ENCODE measurements around the gene MT1A.

Gene MT1A

GRCh38 chr16:56637814-56638750, at the start of gene MT1A:
MT1A (plus strand) TSS chr16:56638666; CDS start chr16:56638739, 73 bp downstream.
- no peak for DNase-seq (ENCODE audit: low read depth)

- DNase-seq (ENCODE audit: low read depth), result no peak
These were observed 49.7 kb upstream of the MT1A start for GRCh38 chr16:56588781-56589140.

- DNase-seq (ENCODE audit: low read depth), result no peak
These were observed 49.1 kb upstream of the MT1A start, which contains the start of gene MT3 for GRCh38 chr16:56589141-56590039. MT3 (plus strand) TSS chr16:56589528; CDS start chr16:56589591, 63 bp downstream.

DNA sequence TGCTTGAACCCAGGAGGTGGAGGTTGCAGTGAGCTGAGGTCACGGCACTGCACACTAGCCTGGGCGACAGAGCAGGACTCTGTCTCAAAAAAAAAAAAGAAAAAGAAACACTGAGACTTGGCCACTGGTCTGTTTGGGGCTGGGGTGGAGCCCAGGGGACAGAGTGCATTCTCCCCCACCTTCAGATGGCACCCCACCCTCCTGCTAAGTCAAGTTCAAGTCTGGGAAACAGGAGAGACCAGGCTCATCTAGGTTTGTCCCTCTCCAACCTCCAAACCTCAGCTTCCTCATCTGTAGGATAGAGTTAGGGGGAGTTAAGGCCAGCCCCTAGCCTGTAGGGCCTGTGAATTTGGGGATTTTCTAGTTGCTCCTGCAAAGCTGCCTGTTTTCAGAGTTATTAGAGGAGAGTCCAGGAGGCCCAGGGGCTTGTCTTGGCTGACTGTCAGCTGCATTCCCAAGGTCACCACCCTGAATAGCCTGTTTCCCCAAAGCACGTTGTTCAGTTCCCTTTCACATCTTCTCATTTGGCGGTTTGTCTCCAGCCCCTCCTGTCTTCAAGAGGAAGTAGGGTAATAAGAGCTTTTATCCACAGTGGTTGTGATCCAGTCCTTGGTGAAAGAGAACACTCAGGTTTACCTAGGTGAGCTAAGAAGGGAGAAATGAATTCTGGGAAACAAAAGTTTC, 46.9 kb upstream of the MT1A start:
- no peak for DNase-seq (ENCODE audit: low read depth)

DNA sequence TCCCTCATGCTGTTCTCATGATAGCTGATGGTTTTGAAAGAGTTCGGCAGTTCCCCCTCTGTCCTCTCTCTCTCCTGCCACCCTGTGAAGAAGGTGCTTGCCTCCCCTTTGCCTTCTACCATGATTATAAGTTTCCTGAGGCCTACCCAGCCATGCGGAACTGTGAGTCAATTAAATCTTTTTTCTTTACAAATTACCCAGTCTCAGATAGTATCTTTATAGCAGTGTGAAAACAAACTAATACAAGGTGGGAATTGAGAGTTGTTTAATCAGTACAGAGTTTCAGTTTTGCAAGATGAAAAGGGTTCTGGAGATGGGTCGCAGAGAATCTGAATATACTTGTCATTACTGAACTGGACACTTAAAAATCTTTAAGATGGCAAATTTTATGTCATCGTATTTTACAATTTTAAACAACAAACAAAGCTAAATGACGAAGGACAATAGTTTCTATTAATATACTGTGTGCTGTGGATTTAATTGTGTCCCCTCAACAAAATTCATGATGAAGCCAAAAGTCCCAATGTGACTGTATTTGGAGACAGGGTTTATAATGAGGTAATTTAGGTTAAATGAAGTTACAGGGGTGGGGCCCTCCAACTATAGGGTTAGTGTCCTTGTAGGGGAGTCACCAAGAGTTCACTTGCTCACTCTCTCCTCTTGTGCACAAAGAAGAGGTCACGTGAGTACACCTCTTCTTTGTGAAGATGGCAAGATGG, 44.7 kb upstream of the MT1A start:
- no peak for DNase-seq (ENCODE audit: low read depth)

DNA sequence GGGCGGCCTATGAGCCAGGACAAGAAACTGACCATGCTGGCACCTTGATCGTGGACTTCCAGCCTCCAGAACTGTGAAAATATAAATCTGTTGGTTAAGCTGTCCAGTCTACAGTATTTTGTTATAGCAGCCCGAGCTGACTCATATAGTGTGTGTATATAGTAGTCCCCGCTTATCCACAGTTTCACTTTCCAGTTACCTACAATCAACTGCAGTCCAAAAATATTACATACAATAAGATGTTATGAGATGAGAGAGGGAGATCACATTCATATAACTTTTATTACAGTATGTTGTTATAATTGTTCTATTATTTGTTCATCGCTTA, 44.2 kb upstream of the MT1A start:
- DNase-seq (ENCODE audit: low read depth), result no peak

GRCh38 chr16:56600398-56600999, 38.0 kb upstream of the MT1A start:
- DNase-seq (ENCODE audit: low read depth), result no peak

GRCh38 chr16:56601325-56601724, 37.1 kb upstream of the MT1A start:
- no peak for DNase-seq (ENCODE audit: low read depth)

GRCh38 chr16:56603589-56603988, 34.9 kb upstream of the MT1A start:
- DNase-seq (ENCODE audit: low read depth), result no peak

DNA sequence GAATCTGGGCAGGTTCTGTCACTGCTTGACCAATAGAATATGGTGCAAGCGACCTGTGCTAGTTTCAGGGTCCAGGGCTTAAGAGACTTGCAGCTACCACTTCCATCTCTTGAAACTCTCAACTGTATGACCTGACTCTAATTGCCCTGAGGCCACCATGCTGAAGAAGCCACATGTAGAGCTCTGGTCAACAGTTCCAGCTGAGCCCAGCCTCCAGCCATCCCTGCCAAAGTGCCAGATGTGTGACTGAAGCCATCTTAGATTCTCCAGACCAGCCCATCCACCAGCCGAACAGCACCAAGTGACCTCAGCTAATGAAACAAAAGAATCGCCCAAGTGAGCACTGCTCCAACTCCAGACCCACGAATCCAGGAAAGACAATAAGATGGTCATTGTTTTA, 33.5 kb upstream of the MT1A start:
- no peak for DNase-seq (ENCODE audit: low read depth)

DNA sequence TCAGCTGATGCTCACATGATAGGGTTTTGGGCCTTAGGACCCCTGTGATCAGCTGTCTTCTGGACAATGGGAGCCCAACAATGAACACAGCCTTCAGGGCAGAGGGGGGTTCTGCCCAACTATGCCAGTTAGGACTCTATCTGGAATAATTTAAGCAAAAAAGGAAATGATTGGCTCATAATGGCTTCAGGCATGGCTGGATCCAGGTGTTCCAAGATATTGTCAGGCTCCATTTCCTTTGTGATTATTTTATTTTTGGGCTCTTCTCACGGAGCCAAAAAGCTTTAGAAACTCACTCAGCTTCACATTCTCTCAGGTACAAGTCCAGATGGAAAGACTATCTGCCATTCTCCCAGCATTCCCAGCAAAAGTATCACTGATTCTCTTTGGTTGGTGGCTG, 33.0 kb upstream of the MT1A start:
- no peak for DNase-seq (ENCODE audit: low read depth)

- DNase-seq (ENCODE audit: low read depth), result no peak
These were observed 32.4 kb upstream of the MT1A start for GRCh38 chr16:56606071-56606475.

DNA sequence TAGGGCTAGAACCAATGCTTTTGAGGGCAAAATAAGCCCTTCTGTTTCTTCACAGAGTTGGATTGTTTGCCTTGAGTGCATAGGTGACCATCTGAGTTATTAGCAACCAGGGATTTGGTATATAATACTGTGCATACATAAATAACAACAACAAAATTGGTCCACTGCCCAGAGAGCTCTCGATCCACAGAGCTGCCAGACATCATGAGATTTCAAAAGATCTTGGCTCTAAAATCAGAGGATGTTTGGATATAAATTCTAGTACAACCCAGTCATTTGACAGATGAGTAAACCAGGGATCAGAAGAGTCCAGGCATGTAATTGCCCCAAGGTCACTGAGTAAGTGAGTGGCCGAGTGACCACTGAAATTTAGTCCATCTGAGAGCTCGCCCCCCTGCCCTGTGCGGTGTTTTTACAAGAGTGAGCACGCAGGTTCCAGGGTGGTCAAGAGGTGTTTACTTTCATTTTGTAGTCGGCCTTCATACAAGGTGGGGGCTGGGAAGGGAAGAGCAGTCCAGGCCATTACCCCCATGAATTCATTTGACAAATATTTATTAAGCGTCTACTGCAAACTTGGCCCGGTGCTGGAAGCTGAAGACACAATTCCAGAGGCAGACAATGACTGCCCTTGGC, 31.9 kb upstream of the MT1A start:
- DNase-seq (ENCODE audit: low read depth), result peak; percentile 92

DNA sequence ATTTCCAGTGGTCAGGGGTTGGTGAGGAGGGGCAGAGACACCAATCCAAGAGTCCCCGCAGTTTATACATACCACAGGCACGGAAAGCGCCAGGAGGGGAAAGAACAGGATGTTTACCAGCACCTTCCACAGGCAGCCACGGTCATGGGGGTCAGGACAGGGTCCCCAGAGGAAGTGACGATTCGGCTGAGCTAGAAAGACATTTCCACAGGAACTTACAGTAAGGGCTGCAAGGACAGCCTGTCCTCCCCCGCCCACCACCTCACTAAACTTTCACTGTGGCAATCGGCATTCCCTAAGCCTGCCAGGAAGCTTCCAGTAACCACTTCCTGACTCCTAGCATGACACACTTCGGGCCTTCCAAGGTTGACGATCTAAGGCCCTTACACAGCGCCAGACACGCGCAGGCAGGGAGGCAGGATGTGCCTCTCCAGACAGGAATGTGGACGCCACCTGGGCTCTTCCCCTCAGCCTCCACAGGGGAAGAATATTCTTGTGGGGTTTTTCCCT, 31.3 kb upstream of the MT1A start:
- DNase-seq (ENCODE audit: low read depth), result peak; percentile 98

DNA sequence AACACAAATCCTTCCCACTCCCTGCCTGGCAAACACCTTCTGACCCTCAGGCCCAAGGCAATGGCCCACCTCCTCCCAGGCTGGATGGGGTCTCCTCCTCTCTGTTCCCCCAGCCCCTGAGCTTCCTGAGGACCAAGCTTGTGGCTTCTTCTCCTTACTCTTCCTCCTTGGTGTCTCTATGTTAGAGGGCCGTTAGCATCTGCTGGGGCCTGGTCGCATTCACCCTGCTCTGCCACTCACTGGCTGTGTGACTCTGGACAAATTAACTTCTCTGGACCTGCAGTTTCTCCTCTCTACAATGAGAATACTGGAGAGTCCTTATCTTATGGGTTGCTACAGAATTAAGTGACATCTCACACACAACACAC, 30.8 kb upstream of the MT1A start:
- DNase-seq (ENCODE audit: low read depth), result no peak

GRCh38 chr16:56608043-56608875, 30.2 kb upstream of the MT1A start, which contains the start of gene MT2A:
MT2A (plus strand) TSS chr16:56608584; CDS start chr16:56608656, 72 bp downstream.
- DNase-seq (ENCODE audit: low read depth), result peak; percentile 82

- no peak for DNase-seq (ENCODE audit: low read depth)
These were observed 29.5 kb upstream of the MT1A start for GRCh38 chr16:56608876-56609462.

DNA sequence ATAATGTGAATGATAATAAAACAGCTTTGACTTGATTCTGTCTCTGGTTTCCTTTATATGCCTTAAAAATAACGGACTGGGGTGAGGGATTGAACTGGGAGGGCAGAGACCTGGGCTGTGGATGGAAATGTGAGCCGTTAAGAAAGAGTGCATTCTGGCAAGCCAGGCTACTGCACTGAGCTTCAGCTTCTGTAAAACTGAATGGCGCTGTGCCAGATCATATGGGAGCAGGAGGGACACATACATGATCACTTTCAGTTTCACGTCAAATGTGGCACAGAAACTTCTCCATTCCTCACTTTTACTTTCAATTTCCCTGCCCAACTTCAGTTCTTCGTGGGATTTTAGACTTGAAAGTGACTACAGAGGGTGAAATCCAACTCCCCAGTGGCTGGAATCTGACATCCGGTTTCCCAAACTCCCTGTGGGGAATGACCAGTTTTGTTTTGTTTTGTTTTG, 29.0 kb upstream of the MT1A start:
- DNase-seq (ENCODE audit: low read depth), result peak; percentile 83

DNA sequence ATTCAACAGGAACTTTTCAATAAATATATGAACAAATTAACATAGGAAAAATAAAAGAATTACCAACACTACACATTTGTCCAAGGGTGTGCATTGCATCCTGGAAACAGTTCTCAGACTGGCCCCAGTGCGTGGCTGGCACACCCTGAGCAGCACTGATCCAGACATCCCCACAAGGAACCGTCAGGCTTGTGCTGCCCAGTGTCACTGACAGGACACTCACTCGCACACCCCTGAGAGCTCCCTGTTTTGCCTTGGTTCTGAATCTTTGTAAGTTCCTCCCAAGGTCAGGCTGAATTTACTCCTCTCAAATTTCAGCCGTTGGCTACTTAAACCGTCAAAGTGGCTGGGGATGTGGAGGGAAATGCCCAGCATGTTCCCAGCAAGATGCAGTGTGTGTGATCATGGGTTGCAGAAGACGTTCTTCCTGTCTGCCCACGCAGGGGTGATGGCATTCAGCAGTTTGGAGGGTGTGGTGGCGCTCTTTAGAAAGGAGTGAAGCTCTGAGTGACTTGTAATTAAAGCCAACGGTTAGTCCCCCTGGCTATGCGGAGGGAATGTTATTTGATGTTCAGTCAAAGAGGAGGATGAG, 28.4 kb upstream of the MT1A start:
- peak; percentile 76 for DNase-seq (ENCODE audit: low read depth)

Measured in HS-5 (cell line).